PC-9 (cell line): ENCODE results near the gene KCNH6.

Experiments used
- EZH2 ChIP-seq: fragments of 200-600 bp; sonication (generic); IDR thresholded peaks from 2 replicates; pipeline ENCODE4 v1.8.0; 2017; ENCODE audit warnings: antibody characterized with exemption, low read depth
- TF ChIP-seq, protein P1 (sequence below): fragments of 200-600 bp; sonication (generic); conservative IDR thresholded peaks from 2 replicates; pipeline ENCODE4 v1.6.1; 2017; ENCODE audit warnings: mixed run types, antibody characterized with exemption, mild to moderate bottlenecking, moderate library complexity

- TF ChIP-seq, protein P1, sequence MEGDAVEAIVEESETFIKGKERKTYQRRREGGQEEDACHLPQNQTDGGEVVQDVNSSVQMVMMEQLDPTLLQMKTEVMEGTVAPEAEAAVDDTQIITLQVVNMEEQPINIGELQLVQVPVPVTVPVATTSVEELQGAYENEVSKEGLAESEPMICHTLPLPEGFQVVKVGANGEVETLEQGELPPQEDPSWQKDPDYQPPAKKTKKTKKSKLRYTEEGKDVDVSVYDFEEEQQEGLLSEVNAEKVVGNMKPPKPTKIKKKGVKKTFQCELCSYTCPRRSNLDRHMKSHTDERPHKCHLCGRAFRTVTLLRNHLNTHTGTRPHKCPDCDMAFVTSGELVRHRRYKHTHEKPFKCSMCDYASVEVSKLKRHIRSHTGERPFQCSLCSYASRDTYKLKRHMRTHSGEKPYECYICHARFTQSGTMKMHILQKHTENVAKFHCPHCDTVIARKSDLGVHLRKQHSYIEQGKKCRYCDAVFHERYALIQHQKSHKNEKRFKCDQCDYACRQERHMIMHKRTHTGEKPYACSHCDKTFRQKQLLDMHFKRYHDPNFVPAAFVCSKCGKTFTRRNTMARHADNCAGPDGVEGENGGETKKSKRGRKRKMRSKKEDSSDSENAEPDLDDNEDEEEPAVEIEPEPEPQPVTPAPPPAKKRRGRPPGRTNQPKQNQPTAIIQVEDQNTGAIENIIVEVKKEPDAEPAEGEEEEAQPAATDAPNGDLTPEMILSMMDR, result no peak
- TF ChIP-seq EZH2, result no peak
Measured at GRCh38 chr17:63482509-63482908, 40.6 kb upstream of the KCNH6 start.
